ENCODE measurements around the gene NACC2. TPM values are rescaled to one million over a fixed set of nuclear protein-coding genes. Genes with fewer than 3 reads are reported as not detected.

The NACC2 gene
- total RNA-seq, 4 donors from 2014 or later: 26.0 to 51.7 (median 43.5) TPM

GRCh38 chr9:136084063-136084944 lies 10.8 kb downstream of the NACC2 start:
- Histone ChIP-seq H3K9me3 (no peaks in the 10 kb centered on the region), H3K4me3 (no peak overlapping the region), H3K27me3 (no peaks in the 10 kb centered on the region), H3K4me1 (peaks cover 78 to 85% of the 10 kb centered on the region in 2 donors), H3K27ac (no peak overlapping the region), H3K36me3 (peaks cover 0 to 4% of the 10 kb centered on the region in 2 donors)
- intact Hi-C loops (cut with DNase I; ENCODE audit: low total_unique reads) (no loop called here), in situ Hi-C loops (cut with MboI; ENCODE audit: low sequenced_read_pairs in 4 of 4) (no loop called here)
- no peak for TF ChIP-seq CTCF (IDR thresholded peaks at IDR 0.05 in 4 of 5, conservative IDR thresholded peaks at IDR 0.05 in 1 of 5)
- TF ChIP-seq POLR2A (IDR thresholded peaks at IDR 0.05): no peak
- no peak for ATAC-seq
- peak in 1 of 2 donors; percentile 10 for DNase-seq

- in situ Hi-C loops (cut with MboI; ENCODE audit: low sequenced_read_pairs in 4 of 4): no loop called here
- intact Hi-C loops (cut with DNase I; ENCODE audit: low total_unique reads): no loop called here
Measured at GRCh38 chr9:136083558-136084062, 11.5 kb downstream of the NACC2 start.

GRCh38 chr9:136082496-136083361 lies 12.4 kb downstream of the NACC2 start:
- Histone ChIP-seq H3K9me3 (no peaks in the 10 kb centered on the region), H3K27ac (peak overlapping the region in 1 of 4 donors; percentile 75), H3K4me1 (peaks cover 65 to 77% of the 10 kb centered on the region in 2 donors), H3K4me3 (no peak overlapping the region), H3K27me3 (no peaks in the 10 kb centered on the region), H3K36me3 (peaks cover 0 to 4% of the 10 kb centered on the region in 2 donors)
- in situ Hi-C loops (cut with MboI; ENCODE audit: low sequenced_read_pairs in 4 of 4) (no loop called here), intact Hi-C loops (cut with DNase I; ENCODE audit: low total_unique reads) (no loop called here)
- DNase-seq (peak in 1 of 2 donors; percentile 15), ATAC-seq (no peak)
- no peak for TF ChIP-seq CTCF (IDR thresholded peaks at IDR 0.05 in 4 of 5, conservative IDR thresholded peaks at IDR 0.05 in 1 of 5)
- no peak for TF ChIP-seq POLR2A (IDR thresholded peaks at IDR 0.05)

More at GRCh38 chr9:136083558-136084062, 11.5 kb downstream of the NACC2 start:
- peaks cover 74 to 85% of the 10 kb centered on the region in 2 donors for H3K4me1 ChIP-seq
- no peak overlapping the region for H3K27ac ChIP-seq
- peaks cover 0 to 4% of the 10 kb centered on the region in 2 donors for H3K36me3 ChIP-seq
- DNase-seq: peak in 1 of 2 donors; percentile 8
- TF ChIP-seq POLR2A (IDR thresholded peaks at IDR 0.05) (no peak), CTCF (IDR thresholded peaks at IDR 0.05 in 4 of 5, conservative IDR thresholded peaks at IDR 0.05 in 1 of 5) (no peak)
- no peak for ATAC-seq
- H3K27me3 ChIP-seq: no peaks in the 10 kb centered on the region
- H3K4me3 ChIP-seq: no peak overlapping the region
- H3K9me3 ChIP-seq: no peaks in the 10 kb centered on the region

- intact Hi-C loops (cut with DNase I; ENCODE audit: low total_unique reads): no loop called here
- Histone ChIP-seq H3K36me3 (peaks cover 0 to 4% of the 10 kb centered on the region in 2 donors), H3K4me3 (no peak overlapping the region), H3K27me3 (no peaks in the 10 kb centered on the region), H3K4me1 (peaks cover 58 to 70% of the 10 kb centered on the region in 2 donors), H3K27ac (peak overlapping the region; percentile 67 to 79 (median 74)), H3K9me3 (no peaks in the 10 kb centered on the region)
- TF ChIP-seq CTCF (IDR thresholded peaks at IDR 0.05 in 4 of 5, conservative IDR thresholded peaks at IDR 0.05 in 1 of 5): no peak
- TF ChIP-seq POLR2A (IDR thresholded peaks at IDR 0.05): no peak
- in situ Hi-C loops (cut with MboI; ENCODE audit: low sequenced_read_pairs in 4 of 4): no loop called here
- DNase-seq: peak in 1 of 2 donors; percentile 12
- ATAC-seq: no peak
Measured at GRCh38 chr9:136081826-136082495, 13.1 kb downstream of the NACC2 start.

Measured in gastrocnemius medialis (tissue), 4 donors.